MM.1S (cell line): ENCODE results near the gene TIE1.

Source experiments
- CTCF ChIP-seq: fragments of 300-600 bp; sonication (generic); IDR thresholded peaks from 2 replicates; pipeline ENCODE4 v1.5.1; 2016; ENCODE audit warnings: antibody characterized with exemption, low read length, mixed read lengths
- EZH2phosphoT487 ChIP-seq: fragments of 300-600 bp; sonication (generic); IDR thresholded peaks from 2 replicates; pipeline ENCODE4 v1.6.1; 2018; ENCODE audit warnings: antibody characterized with exemption, low read length

GRCh38 chr1:43359696-43360095 is 58.9 kb downstream of the TIE1 start:
- TF ChIP-seq EZH2phosphoT487 (no peak), CTCF (no peak)
